GM19468 (cell line): ENCODE measurements around the gene TMX3.
A peak's percentile ranks its signal among the peaks of the same experiment; 100 is the strongest.

Experiments
- ATAC-seq: cut with Tn5 transposase; IDR thresholded peaks from one replicate; pipeline ENCODE4 v1.9.1; 2021; ENCODE audit warnings: mild to moderate bottlenecking, moderate library complexity, moderate number of reproducible peaks; ENCODE audit not compliant: unreplicated experiment; ENCODE audit errors: extremely low read depth

TMX3 gene, protein sequence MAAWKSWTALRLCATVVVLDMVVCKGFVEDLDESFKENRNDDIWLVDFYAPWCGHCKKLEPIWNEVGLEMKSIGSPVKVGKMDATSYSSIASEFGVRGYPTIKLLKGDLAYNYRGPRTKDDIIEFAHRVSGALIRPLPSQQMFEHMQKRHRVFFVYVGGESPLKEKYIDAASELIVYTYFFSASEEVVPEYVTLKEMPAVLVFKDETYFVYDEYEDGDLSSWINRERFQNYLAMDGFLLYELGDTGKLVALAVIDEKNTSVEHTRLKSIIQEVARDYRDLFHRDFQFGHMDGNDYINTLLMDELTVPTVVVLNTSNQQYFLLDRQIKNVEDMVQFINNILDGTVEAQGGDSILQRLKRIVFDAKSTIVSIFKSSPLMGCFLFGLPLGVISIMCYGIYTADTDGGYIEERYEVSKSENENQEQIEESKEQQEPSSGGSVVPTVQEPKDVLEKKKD

DNA sequence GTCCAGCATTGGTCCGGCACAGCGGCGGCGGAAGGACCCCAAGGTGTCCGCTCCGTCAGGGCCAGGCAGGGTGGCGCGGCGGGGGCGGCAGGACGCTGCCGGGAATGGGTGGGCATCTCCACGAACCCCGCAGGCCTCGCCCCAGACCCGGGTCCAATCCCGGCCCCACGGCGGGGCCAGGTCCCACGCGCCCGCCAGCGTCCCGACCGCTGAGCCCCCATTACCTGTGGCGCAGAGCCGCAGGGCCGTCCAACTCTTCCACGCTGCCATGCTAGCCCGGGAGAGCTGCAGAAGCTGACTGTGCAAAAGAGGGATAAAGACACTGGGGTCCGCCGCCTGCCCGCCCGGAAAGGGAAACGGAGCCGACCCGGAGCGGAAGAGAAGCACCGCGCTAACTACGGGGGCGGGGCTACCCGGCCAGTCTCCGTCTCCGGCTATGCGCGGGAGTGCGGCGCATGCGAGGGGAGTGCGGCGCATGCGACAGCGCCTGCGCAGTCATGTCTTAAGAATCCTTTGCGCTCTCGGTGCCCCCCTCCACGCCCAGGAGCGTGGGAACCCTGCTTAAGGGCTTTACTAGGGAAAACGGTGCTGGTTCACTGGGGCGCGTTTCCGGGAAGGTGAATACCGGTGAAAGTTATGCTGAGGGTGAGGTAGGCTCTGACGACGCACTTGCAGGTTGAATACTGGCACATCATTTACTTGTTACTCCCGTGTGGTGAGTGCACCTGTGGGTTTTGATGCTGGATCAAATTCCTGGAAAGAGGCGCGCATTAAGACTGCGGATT, at the start of gene TMX3:
TSS of gene TMX3 (minus strand) at position 397 of the 785 bp plus-strand sequence. CDS start at position 270, 127 bp downstream.
- ATAC-seq: peak; percentile 99

DNA sequence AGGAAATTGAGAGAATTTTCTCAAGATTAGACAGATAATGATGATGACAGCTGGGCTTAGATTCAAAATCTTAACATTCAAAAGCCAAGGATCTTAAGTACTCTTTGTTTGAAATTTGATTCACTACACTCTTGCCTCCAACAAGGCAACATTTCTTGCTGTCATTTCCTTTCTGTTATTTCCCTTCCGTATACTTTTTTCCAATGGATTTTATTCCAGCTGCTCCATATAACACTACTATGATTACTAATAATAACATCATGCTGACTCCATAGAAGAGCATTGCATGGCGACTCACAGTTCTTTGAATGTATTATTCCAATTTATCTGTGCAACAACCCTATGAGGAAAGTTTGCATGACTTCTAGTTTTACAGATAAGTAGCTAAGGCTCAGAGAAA, 49.1 kb upstream of the TMX3 start:
- no peak for ATAC-seq

DNA sequence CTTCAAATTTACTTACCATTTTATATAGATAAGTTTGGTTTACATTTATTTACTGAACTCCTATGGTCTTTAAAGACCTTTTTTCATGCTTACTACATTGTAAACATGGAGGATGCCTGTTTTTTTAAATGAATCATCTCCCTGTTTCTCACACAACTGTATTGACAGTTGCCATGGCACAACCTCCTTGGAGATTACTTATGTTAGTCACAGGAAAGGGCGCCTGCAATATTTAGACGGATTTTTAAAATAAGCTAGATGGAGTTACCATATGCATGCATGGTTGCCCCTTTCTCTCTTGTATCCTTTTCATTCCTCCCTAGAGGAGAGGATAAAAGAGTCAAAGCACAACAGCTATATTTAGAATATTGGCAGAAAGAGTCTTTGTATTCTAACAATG, 48.2 kb upstream of the TMX3 start:
- no peak for ATAC-seq

DNA sequence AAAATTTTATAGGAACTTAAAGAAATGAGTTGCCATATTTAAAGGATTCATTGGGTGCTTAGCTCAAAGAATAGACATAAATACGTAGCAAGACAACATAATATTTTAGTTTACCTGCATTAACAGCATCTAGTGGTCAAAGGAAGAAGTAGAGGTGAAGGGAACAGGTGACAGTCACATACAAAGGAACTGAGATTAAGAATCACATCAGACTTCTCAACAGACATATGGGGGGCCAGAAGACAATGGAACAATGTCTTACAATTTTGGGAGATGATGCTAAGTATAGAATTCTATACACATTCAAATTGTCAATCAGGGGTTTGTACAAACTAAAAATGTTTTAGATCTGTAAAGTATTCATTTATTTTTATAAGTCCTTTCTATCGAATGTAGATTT, 44.4 kb upstream of the TMX3 start:
- ATAC-seq: no peak

DNA sequence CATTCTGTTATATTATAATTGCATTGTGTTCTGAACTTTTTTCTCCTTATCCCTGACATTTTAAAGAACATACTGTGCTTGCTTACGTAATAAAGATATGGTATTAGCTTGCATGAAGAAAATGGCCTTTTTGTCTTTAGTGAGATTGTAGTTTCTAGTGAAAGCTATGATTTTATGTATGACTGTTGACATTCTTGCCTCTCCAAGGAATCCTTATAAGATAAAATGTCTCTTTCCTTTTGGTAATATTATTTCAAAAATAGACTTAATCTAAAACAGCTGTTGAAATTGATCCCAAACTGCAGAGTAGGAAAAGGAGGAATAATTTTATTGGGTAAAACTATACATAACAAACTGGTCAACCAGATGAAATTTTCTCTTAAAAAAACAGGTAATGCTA, 42.2 kb upstream of the TMX3 start:
- no peak for ATAC-seq

DNA sequence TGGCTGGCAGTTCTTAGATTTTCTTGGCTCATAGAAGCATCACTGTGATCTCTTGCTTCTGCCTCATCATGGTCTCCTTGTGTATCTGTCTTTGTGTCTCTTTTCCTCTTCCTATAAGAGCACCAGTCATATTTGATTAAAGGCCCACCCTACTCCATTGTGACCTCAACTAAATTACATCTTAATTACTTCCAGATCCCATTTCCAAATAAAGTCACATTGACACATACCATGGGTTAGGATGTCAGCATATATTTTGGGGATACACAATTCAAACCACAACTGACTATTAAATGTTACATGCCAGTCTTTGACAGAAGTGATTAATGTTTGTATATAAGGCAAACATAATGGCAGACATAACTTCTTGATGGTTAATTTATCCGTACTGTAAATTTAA, 27.3 kb upstream of the TMX3 start:
- ATAC-seq: no peak

DNA sequence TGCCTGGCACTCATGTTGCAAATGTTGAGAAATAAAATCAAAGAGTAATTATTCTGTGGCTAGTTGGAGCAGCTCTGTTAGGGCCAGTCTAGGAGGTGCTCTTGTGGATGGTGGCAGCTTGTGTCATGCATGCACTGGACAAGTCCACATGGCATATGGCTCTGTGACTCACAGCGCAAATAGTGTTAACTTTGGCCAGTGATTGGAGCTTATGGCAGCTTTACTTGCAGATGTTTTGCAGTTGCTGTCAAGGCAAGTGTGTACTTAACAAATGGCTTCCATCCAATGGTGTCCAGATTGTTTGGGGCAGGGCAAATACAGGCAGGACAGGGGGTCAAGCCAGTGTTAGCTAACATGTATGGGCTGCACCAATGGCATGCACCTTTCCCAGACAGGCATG, 26.1 kb upstream of the TMX3 start:
- no peak for ATAC-seq

DNA sequence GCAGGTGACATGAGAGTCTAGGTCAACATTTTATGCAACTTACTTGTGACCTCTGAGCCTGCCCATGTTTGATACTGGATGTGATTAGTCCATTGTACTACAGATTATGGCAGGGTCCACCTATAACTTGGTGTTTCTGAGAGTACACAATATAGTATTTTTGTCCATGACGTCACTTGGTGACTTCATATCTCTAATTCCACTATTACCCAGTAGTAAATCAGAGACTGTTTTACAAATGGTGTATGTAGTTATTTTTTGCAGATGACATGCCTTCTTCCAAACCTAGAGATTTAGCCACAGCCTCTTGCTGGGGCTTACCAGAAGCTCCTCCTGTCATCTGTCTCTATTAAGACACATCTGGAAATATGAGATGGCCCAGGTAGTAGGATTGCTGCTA, 24.6 kb upstream of the TMX3 start:
- ATAC-seq: no peak

DNA sequence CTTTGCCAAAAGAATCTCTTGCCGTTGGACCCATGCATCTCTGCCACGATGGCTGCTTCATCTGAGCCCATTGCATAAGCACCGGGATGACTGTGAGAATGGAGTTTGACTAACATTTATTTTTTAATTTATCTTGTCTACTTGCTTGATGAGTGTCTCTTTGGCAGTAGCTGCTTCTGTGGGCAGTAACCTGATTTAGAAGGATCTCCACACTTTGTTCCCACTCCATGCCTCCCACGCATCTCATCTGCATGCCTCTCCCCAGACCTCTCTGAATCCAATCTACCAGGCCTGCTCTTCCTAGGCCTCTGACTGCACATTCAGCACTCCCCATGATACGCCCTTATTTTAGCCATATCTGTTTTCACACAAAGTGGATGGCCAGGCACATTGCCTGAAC, 23.7 kb upstream of the TMX3 start:
- no peak for ATAC-seq

DNA sequence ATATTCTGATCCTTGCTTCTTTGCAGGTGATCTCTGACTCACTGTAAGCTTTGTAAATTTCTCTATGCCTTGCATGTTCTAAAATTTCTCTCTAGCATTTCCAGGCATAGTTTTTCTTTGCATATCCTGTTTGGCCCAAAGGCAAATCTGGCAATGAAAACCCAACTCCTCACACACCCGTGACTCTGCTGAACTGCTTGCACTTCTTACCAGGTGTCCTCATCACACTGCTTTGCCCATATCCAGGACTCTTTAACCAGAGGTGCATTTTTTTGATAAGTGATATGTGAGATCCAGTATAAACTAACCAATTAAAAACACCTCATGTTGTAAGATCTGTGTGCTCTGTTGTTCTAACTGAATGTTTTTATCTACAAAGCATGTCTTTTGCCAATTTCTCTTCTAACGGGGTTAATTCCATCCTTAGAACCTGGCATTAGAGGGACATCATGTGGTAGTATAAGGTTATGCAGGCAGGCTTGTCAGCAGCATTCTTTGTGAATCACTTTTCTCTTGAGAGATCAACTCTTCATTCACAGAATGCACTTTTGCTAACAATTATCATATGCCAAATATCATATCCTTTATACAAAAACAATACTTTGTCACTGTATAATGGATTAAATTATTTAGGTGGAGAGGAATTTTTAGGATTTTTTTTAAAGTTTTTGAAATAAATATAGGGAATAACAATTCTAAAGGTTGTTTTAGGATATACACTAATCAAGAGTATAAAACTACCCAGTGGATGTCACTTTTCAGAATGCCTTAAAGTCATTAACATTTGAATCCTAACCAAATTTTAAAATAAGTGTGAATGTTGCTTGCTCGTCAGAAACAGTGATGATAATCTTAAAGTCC, 20.8 kb upstream of the TMX3 start:
- ATAC-seq: peak; percentile 86

DNA sequence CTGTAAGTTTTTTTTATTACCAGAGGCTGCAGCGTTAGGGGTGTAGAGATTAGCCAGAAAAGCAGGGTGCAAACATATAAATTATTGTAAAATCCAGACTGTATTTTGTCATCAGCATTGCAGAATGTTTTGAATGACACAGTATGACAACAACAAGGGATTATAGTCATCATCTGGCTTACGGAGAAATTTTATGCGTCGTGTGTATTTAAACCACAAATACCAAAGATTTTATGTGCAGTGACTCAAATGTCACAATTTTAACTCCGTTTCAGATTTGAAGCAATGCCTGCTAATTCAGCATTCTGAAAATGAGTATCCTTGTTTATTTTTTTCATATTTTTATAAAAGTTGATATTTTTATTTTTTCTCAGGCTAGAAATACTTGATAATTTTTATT, 19.4 kb upstream of the TMX3 start:
- no peak for ATAC-seq

DNA sequence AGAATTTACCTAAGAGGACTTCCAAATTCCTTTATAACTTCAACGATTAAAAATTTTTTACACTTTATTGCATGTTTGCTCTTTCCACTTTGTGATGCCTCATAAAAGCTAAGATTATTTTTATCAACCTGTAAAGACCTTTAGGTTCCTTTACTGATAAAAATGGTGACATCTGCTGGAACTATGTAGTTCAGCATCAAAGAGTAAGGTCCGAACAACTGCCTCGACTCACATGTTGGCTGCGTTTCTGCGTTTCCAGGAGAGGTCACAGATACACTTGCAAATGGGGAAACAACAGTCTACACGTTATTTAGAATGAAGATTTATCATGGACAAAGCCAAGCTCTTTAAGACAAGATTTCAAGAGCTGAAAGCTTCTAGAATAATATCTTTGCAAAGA, 18.8 kb upstream of the TMX3 start:
- no peak for ATAC-seq

DNA sequence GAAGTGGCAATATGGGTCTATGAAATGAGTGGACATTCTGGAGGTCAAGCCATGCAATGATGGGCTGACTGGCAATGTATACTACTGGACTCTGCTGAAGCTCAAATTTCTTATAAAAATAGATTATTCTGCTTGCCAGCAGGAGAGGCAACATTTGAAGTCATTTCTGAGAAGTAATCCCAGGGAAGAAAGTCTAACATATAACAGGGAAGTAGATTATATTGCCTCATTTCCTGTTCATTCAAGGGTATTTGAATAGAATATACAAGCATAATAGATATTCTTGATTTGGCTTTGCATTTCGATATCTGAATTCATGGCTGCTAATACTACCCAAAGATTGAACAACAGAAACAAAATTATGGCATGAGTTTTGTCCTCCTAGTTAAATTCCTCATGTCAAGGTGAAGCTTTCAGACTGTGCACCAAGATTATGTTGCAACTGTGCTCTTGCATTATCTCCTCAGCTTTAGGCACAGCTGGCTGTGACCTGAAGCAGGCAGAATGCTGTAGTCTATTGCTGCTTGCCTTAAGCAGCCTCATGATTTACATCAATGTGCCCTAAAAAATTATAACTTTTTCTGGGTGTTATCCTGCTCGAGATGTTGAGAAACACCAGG, 13.3 kb upstream of the TMX3 start:
- no peak for ATAC-seq

DNA sequence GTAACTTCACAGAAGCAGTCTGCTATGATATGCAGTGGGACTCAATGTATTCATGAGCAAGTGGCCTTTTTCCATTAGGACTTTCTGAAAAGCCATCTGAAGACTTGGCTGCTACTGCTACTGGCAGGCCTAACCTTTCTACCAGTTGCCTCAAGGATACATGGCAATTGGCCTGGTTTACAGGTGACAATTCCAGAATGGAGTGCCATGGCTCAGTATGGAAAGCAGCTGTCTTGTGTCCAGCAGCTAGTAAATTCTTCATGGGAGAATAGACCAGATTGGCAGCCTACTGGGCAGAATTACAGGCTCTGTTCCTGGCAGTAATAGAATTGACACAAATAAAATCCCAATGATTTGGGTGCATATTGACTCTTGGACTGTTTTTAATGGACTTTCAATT, 12.6 kb upstream of the TMX3 start:
- ATAC-seq: no peak

DNA sequence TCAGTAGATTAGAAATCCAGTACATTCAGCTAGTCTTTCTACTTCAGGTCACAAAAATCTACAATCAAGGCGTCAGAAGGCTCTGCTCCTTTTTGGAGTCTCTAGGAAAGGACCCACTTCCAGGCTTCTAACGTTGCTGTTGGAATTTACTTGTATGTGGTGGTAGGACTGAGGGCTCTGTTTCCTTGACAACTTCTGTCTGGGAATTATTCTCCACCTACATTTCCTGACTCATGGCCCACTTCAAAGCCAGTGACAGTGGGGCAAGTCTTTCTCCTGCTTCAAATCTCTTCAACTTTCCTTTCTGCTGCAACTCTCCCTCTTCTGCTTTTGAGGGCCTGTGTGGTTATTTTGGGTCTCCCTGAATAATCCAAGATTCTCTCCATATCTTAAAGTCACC, 10.4 kb upstream of the TMX3 start:
- no peak for ATAC-seq

DNA sequence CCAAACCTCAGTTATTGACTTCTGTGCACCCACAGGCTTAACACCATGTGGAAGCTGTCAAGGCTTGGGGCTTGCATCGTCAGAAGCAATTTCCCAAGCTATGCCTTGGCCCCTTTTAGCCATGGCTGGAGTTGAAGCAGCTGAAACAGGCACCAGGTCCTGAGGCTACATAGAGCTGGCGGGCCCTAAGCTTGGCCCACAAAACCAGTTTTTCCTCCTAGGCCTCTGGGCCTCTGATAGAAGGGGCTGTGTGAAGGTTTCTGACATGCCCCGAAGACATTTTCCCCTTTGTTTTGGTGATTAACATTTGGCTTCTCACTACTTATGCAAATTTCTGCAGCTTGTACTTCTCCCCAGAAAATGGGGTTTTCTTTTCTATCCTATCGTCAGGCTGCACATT, 9.1 kb upstream of the TMX3 start:
- ATAC-seq: no peak

DNA sequence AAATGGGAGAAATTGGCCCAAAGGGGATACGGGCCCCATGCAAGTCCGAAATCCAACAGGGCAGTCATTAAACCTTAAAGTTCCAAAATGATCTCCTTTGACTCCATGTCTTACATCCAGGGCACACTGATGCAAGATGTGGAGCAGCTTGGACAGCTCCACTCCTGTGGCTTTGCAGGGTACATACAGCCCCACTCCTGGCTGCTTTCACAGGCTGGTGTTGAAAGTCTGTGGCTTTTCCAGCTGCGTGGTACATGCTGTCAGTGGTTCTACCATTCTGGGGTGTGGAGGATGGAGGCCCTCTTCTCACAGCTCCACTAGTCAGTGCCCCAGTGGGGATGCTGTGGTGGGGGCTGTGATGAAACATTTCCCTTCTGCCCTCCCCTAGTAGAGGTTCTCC, 8.6 kb upstream of the TMX3 start:
- ATAC-seq: no peak

DNA sequence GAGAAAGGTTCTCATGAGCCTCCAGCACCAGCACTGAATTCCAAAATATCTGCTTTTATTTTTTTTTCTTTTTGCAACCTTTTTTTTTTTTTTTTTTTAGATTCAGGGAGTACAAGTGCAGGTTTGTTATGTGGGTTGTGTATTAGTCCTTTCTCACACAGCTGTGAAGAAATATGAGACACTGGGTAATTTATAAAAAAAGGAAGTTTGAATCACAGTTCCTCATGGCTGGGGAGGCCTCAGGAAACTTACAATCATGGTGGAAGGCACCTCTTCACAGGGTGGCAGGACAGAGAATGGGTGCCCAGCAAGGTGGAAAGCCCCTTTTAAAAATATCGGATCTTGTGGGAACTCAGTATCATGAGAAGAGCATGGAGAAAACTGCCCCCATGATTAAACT, 7.9 kb upstream of the TMX3 start:
- no peak for ATAC-seq

DNA sequence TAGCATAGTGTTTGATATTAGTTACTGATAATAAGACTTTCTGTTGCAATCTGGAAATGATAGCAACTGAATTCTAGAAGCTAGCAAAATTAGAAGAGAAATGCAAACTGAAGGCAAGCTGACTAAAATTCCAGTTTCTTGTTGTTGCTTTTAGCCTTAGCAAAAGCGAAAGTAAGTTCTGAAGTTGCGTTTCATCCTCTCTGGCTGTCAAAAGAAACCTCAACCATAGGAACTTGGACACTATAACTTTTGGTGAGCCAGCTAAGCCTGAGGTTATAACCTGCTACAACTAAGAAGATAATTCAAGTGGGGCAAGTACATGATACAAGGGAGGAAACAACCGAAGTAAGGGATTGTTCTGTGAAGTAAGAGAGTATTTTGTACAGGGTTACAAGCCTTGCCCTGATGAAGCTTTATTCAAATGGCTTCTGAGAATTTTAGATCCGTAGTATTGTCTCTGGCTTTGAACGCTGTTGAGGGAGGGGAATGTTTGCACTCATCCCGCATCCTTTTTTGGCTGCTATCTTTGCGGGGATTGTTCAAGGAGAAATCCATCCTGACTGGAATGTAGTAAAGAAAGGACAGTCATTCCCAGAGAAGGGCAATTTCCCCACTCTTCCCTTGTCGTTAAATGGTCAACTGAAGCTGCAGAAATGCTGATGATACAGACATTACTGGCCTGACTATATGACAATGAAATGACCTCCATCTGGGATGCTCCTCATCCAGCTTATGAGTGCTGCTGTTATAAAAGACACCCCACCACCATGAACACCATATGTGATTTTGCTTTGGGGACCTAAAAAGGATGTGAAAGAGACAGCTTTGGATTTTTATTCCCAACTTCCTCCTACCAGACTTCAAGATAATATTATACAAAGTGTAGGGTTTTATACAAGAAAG, 7.0 kb upstream of the TMX3 start:
- peak; percentile 81 for ATAC-seq
